Left ventricle myocardium inferior (tissue), 1 donor: ENCODE data around the gene USP17L25. TPM values are rescaled to one million over a fixed set of nuclear protein-coding genes. Genes with fewer than 3 reads are reported as not detected.
"Not testable (repeated sequence)": the region's sequence is repeated elsewhere in the genome, so short reads cannot be mapped to it uniquely, and the experiment has no call there.

Source experiments
- DNase-seq: peaks from one replicate; pipeline ENCODE4 v3.0.0-alpha.2; 2020
- H3K27ac ChIP-seq: fragments of 200-600 bp; replicated peaks from 2 replicates; pipeline ENCODE4 v1.8.0; 2021
- H3K27me3 ChIP-seq: fragments of 200-600 bp; 2 replicates; pipeline ENCODE4 v1.8.0; 2021; ENCODE audit warnings: low read depth
- H3K36me3 ChIP-seq: fragments of 200-600 bp; 2 replicates; pipeline ENCODE4 v1.8.0; 2021
- H3K4me1 ChIP-seq: fragments of 200-600 bp; 2 replicates; pipeline ENCODE4 v1.8.0; 2021
- H3K4me3 ChIP-seq: fragments of 200-600 bp; 2 replicates; pipeline ENCODE4 v1.8.0; 2021; ENCODE audit warnings: mild to moderate bottlenecking, moderate library complexity
- H3K9me3 ChIP-seq: fragments of 200-600 bp; replicated peaks from 2 replicates; pipeline ENCODE4 v1.8.0; 2021
- intact Hi-C: fragments of 100-400 bp; cut with micrococcal nuclease; formaldehyde crosslinking; loops from one replicate; pipeline ENCODE4 v1.11.0; 2022
- long read RNA-seq: library from polyadenylated mRNA; unstranded; transcript quantifications from one replicate; pipeline ENCODE4 v2.0.0, GENCODE V29; 2021
- total RNA-seq: library from RNA; stranded (reverse); fragmentation: NEBNext Ultra II Directional; extraction: Animal tissue kit (Norgen Biotek cat#: 25700); gene quantifications from one replicate; pipeline ENCODE4 v1.2.1, GENCODE V29; 2021
- donor health status: DM: no; HTN: yes; CAD: no; lungs with severe emphysema.

Gene USP17L25
- total RNA-seq = not detected
- long read RNA-seq = 0 reads

DNA sequence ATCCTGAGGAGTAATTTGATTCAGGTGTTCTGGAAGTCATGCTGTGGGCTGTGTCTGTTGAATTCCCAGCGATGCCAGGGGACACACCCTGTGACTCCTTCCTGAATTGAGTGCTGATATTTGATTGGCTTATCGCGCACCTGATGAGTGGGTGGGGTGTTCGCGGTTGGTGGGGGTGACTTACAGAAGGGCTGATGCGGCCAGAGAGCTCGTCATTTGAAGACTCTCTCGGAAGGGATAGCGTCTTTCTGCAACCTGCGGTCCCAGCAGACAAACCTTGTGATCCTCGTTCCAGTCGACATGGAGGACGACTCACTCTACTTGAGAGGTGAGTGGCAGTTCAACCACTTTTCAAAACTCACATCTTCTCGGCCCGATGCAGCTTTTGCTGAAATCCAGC, at the start of gene USP17L25:
TSS of gene USP17L25 (plus strand) at position 301 of the 400 bp plus-strand sequence. CDS start at position 301, 0 bp downstream.
- H3K9me3 ChIP-seq, DNase-seq, H3K36me3 ChIP-seq, H3K4me3 ChIP-seq, H3K4me1 ChIP-seq, intact Hi-C loops, H3K27me3 ChIP-seq, H3K27ac ChIP-seq: not testable (repeated sequence)

DNA sequence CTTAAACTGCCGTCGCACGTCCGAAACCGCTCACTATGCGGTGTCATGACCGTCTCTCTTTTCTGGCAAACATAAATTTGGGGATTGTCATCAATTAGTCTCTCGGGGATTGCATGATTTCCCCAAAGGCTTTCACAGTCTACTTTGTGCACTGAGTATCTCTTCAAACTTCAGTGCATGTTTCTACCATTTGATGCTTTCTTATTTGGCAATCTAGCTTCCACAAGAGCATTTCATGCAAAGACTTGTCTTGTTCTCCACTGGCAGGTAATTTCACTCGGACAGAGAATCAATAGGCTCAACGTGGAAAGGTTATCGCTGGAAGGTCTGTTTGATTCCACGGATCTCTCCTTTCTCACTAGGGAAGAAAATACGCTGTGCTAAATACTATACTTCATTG, 5.5 kb upstream of the USP17L25 start:
- H3K27ac ChIP-seq, H3K4me1 ChIP-seq, H3K4me3 ChIP-seq, DNase-seq, H3K36me3 ChIP-seq, H3K27me3 ChIP-seq, intact Hi-C loops, H3K9me3 ChIP-seq: not testable (repeated sequence)

GRCh38 chr4:9324865-9325264, 4.8 kb upstream of the USP17L25 start, which contains the start of gene USP17L24:
Gene USP17L24, plus strand, starts transcription at chr4:9325165. Its CDS starts 0 bp downstream, at chr4:9325165.
- H3K4me1 ChIP-seq, intact Hi-C loops: not testable (repeated sequence)

DNA sequence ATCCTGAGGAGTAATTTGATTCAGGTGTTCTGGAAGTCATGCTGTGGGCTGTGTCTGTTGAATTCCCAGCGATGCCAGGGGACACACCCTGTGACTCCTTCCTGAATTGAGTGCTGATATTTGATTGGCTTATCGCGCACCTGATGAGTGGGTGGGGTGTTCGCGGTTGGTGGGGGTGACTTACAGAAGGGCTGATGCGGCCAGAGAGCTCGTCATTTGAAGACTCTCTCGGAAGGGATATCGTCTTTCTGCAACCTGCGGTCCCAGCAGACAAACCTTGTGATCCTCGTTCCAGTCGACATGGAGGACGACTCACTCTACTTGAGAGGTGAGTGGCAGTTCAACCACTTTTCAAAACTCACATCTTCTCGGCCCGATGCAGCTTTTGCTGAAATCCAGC, 4.6 kb downstream of the USP17L25 start, which contains the start of gene USP17L26:
TSS of gene USP17L26 (plus strand) at position 301 of the 400 bp plus-strand sequence. CDS start at position 301, 0 bp downstream.
- DNase-seq, H3K36me3 ChIP-seq, H3K4me3 ChIP-seq, H3K4me1 ChIP-seq, H3K27ac ChIP-seq, intact Hi-C loops, H3K9me3 ChIP-seq, H3K27me3 ChIP-seq: not testable (repeated sequence)

More at GRCh38 chr4:9324865-9325264, 4.8 kb upstream of the USP17L25 start, which contains the start of gene USP17L24:
- not testable (repeated sequence) for DNase-seq, H3K4me3 ChIP-seq, H3K9me3 ChIP-seq, H3K27me3 ChIP-seq, H3K36me3 ChIP-seq, H3K27ac ChIP-seq

DNA sequence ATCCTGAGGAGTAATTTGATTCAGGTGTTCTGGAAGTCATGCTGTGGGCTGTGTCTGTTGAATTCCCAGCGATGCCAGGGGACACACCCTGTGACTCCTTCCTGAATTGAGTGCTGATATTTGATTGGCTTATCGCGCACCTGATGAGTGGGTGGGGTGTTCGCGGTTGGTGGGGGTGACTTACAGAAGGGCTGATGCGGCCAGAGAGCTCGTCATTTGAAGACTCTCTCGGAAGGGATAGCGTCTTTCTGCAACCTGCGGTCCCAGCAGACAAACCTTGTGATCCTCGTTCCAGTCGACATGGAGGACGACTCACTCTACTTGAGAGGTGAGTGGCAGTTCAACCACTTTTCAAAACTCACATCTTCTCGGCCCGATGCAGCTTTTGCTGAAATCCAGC, 9.4 kb downstream of the USP17L25 start, which contains the start of gene USP17L5:
TSS of gene USP17L5 (plus strand) at position 301 of the 400 bp plus-strand sequence. CDS start at position 301, 0 bp downstream.
- H3K36me3 ChIP-seq, H3K4me1 ChIP-seq, intact Hi-C loops, H3K27me3 ChIP-seq, H3K9me3 ChIP-seq, H3K27ac ChIP-seq, H3K4me3 ChIP-seq, DNase-seq: not testable (repeated sequence)

DNA sequence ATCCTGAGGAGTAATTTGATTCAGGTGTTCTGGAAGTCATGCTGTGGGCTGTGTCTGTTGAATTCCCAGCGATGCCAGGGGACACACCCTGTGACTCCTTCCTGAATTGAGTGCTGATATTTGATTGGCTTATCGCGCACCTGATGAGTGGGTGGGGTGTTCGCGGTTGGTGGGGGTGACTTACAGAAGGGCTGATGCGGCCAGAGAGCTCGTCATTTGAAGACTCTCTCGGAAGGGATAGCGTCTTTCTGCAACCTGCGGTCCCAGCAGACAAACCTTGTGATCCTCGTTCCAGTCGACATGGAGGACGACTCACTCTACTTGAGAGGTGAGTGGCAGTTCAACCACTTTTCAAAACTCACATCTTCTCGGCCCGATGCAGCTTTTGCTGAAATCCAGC, 14.1 kb downstream of the USP17L25 start, which contains the start of gene USP17L27:
TSS of gene USP17L27 (plus strand) at position 301 of the 400 bp plus-strand sequence. CDS start at position 301, 0 bp downstream.
- H3K36me3 ChIP-seq, H3K9me3 ChIP-seq, intact Hi-C loops, H3K27ac ChIP-seq, DNase-seq, H3K4me1 ChIP-seq, H3K4me3 ChIP-seq, H3K27me3 ChIP-seq: not testable (repeated sequence)

GRCh38 chr4:9348593-9348992, 18.9 kb downstream of the USP17L25 start, which contains the start of gene USP17L28:
Gene USP17L28, plus strand, starts transcription at chr4:9348893. Its CDS starts 0 bp downstream, at chr4:9348893.
- H3K36me3 ChIP-seq, H3K9me3 ChIP-seq, H3K27me3 ChIP-seq, H3K4me1 ChIP-seq, H3K4me3 ChIP-seq, intact Hi-C loops, H3K27ac ChIP-seq, DNase-seq: not testable (repeated sequence)

GRCh38 chr4:9350866-9351265, 21.2 kb downstream of the USP17L25 start:
- H3K4me1 ChIP-seq, intact Hi-C loops, H3K4me3 ChIP-seq, H3K36me3 ChIP-seq, H3K9me3 ChIP-seq, DNase-seq, H3K27ac ChIP-seq, H3K27me3 ChIP-seq: not testable (repeated sequence)

DNA sequence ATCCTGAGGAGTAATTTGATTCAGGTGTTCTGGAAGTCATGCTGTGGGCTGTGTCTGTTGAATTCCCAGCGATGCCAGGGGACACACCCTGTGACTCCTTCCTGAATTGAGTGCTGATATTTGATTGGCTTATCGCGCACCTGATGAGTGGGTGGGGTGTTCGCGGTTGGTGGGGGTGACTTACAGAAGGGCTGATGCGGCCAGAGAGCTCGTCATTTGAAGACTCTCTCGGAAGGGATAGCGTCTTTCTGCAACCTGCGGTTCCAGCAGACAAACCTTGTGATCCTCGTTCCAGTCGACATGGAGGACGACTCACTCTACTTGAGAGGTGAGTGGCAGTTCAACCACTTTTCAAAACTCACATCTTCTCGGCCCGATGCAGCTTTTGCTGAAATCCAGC, 23.6 kb downstream of the USP17L25 start, which contains the start of gene USP17L29:
TSS of gene USP17L29 (plus strand) at position 301 of the 400 bp plus-strand sequence. CDS start at position 301, 0 bp downstream.
- H3K9me3 ChIP-seq, H3K36me3 ChIP-seq, H3K27me3 ChIP-seq, H3K4me3 ChIP-seq, H3K4me1 ChIP-seq, DNase-seq, H3K27ac ChIP-seq, intact Hi-C loops: not testable (repeated sequence)

GRCh38 chr4:9362829-9363228, 33.1 kb downstream of the USP17L25 start, which contains the start of gene USP17L30:
Gene USP17L30, plus strand, starts transcription at chr4:9363129. Its CDS starts 0 bp downstream, at chr4:9363129.
- H3K27ac ChIP-seq, intact Hi-C loops: not testable (repeated sequence)

DNA sequence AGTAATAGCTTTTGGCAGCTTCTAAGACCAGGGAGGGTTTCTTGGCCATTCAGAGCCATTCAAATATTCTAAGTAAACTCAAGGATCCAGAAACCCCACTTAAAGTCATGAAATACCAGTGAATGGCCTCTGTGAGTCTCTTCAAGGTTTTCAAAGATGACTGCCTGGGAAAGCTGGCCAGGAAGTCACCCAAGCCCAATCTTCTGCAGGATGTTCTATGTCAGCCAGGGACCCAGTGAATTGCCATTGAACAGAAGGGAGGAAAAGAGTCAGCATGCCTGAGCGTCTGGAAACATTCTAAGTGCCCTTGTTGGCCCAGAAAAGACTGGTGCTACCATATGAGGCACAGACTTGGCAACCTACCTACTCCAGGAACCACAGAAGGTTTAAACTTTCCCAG, 50.2 kb downstream of the USP17L25 start:
- H3K9me3 ChIP-seq, DNase-seq, H3K36me3 ChIP-seq, H3K27ac ChIP-seq, intact Hi-C loops, H3K27me3 ChIP-seq, H3K4me3 ChIP-seq, H3K4me1 ChIP-seq: not testable (repeated sequence)

More at GRCh38 chr4:9362829-9363228, 33.1 kb downstream of the USP17L25 start, which contains the start of gene USP17L30:
- not testable (repeated sequence) for H3K27me3 ChIP-seq, H3K9me3 ChIP-seq, H3K36me3 ChIP-seq, DNase-seq, H3K4me1 ChIP-seq, H3K4me3 ChIP-seq

Other genes starting within 250 kb of the USP17L25 start
- gene FAM90A26, start 159.5 kb upstream of the USP17L25 start, total RNA-seq = not detected
- gene USP17L10, start 119.3 kb upstream of the USP17L25 start, total RNA-seq = not detected
- not detected for gene USP17L11, start 114.5 kb upstream of the USP17L25 start, total RNA-seq
- gene USP17L12, start 109.8 kb upstream of the USP17L25 start, total RNA-seq = not detected
- gene USP17L13, start 105.0 kb upstream of the USP17L25 start, total RNA-seq = not detected
- not detected for gene USP17L15, start 95.5 kb upstream of the USP17L25 start, total RNA-seq
- not detected for gene USP17L17, start 86.0 kb upstream of the USP17L25 start, total RNA-seq
- not detected for gene USP17L18, start 81.3 kb upstream of the USP17L25 start, total RNA-seq
- gene USP17L19, start 76.5 kb upstream of the USP17L25 start, total RNA-seq = not detected
- not detected for gene USP17L20, start 71.8 kb upstream of the USP17L25 start, total RNA-seq
- gene USP17L21, start 67.0 kb upstream of the USP17L25 start, total RNA-seq = not detected
- gene USP17L22, start 62.3 kb upstream of the USP17L25 start, total RNA-seq = not detected
- not detected for gene USP17L24, start 4.7 kb upstream of the USP17L25 start, total RNA-seq
- gene USP17L26, start 4.7 kb downstream of the USP17L25 start, total RNA-seq = not detected
- gene USP17L5, start 9.5 kb downstream of the USP17L25 start, total RNA-seq = not detected
- gene USP17L27, start 14.2 kb downstream of the USP17L25 start, total RNA-seq = not detected
- not detected for gene USP17L28, start 19.0 kb downstream of the USP17L25 start, total RNA-seq
- not detected for gene USP17L29, start 23.7 kb downstream of the USP17L25 start, total RNA-seq
- gene USP17L30, start 33.2 kb downstream of the USP17L25 start, total RNA-seq = not detected
- not detected for gene DEFB131A, start 114.5 kb downstream of the USP17L25 start, total RNA-seq